Measurements from ENCODE around the gene SYT8. TPM values are rescaled to one million over a fixed set of nuclear protein-coding genes. Genes with fewer than 3 reads are reported as not detected.

The SYT8 gene
- total RNA-seq, 1 experiment from 2014 or later: 1.0 TPM

GRCh38 chr11:1843796-1844195 lies 9.0 kb downstream of the SYT8 start:
- no peak for ATAC-seq
- H3K27me3 ChIP-seq (ENCODE audit: insufficient read depth, low read length): no peaks in the 10 kb centered on the region
- no peaks in the 10 kb centered on the region for H4K20me1 ChIP-seq (ENCODE audit: insufficient read depth)
- no peak overlapping the region for H3K4me2 ChIP-seq (ENCODE audit: low read length)
- RAD21 ChIA-PET (ENCODE audit: low non-redundant PET in 1 of 2, low total read pairs in 2 of 2, uncharacterized antibody in 2 of 2, unreplicated experiment in 2 of 2): no interaction called here
- H3K9me2 ChIP-seq (ENCODE audit: insufficient read depth): no peaks in the 10 kb centered on the region
- DNase-seq (ENCODE audit: low read depth, low spot score): no peak
- no peaks in the 10 kb centered on the region for H3K36me3 ChIP-seq (ENCODE audit: control insufficient read depth in 1 of 2, insufficient read depth in 2 of 2, low read length in 2 of 2)
- intact Hi-C loops (cut with micrococcal nuclease): no loop called here
- TF ChIP-seq ZFX (IDR thresholded peaks at IDR 0.05): no peak
- TF ChIP-seq EZH2 (IDR thresholded peaks at IDR 0.05): no peak
- TF ChIP-seq EZH2phosphoT487 (IDR thresholded peaks at IDR 0.05; ENCODE audit: borderline replicate concordance): no peak
- no peak for TF ChIP-seq EGR1 (IDR thresholded peaks at IDR 0.05; ENCODE audit: low read depth)
- TF ChIP-seq TCF7L2 (IDR thresholded peaks at IDR 0.05; ENCODE audit: borderline replicate concordance, extremely low read depth, insufficient read depth, insufficient read length): no peak
- no peak for TF ChIP-seq ELF1 (IDR thresholded peaks at IDR 0.05; ENCODE audit: borderline replicate concordance, low read depth)
- no peak for TF ChIP-seq SRF (IDR thresholded peaks at IDR 0.05; ENCODE audit: low read depth)
- TF ChIP-seq YY1 (IDR thresholded peaks at IDR 0.05; ENCODE audit: extremely low read depth, insufficient replicate concordance, low read depth, low read length): no peak
- no peak for TF ChIP-seq CTCF (IDR thresholded peaks at IDR 0.05 in 2 of 3, conservative IDR thresholded peaks at IDR 0.05 in 1 of 3; ENCODE audit: borderline replicate concordance in 1 of 3, insufficient read depth in 1 of 3, low read depth in 2 of 3, low read length in 2 of 3)
- no peak for TF ChIP-seq POLR2A (IDR thresholded peaks at IDR 0.05; ENCODE audit: borderline replicate concordance, extremely low read depth, insufficient read depth, insufficient read length)
- TF ChIP-seq SP1 (IDR thresholded peaks at IDR 0.05; ENCODE audit: low read depth): no peak
- TF ChIP-seq, protein P1, sequence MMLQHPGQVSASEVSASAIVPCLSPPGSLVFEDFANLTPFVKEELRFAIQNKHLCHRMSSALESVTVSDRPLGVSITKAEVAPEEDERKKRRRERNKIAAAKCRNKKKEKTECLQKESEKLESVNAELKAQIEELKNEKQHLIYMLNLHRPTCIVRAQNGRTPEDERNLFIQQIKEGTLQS (IDR thresholded peaks at IDR 0.05): no peak
- BruUV-seq (replicated peaks): no TSS peak
- CTCF ChIA-PET: no interaction called here
- H3K9me3 ChIP-seq (ENCODE audit: control insufficient read depth in 1 of 2, insufficient read depth in 1 of 2, low read depth in 1 of 2, low read length in 2 of 2): no peaks in the 10 kb centered on the region
- no peaks in the 10 kb centered on the region for H3K79me2 ChIP-seq (ENCODE audit: insufficient read depth, low read length)
- no peak overlapping the region for H2AFZ ChIP-seq (ENCODE audit: low read depth, low read length, poor library complexity, severe bottlenecking)
- no peaks in the 10 kb centered on the region for H3K4me1 ChIP-seq (ENCODE audit: control insufficient read depth in 1 of 2, insufficient read depth in 2 of 2, low read length in 2 of 2)
- POLR2A ChIA-PET: no interaction called here
- H3K9ac ChIP-seq (ENCODE audit: low read length): no peak overlapping the region
- no peak overlapping the region for H3K27ac ChIP-seq (ENCODE audit: low read depth, low read length)
- no peak overlapping the region for H3K4me3 ChIP-seq (replicated peaks in 1 of 2; ENCODE audit: low read depth in 1 of 2, low read length in 2 of 2)
